ENCODE measurements around the gene PTX4. TPM values are rescaled to one million over a fixed set of nuclear protein-coding genes. Genes with fewer than 3 reads are reported as not detected.

Gene PTX4
- total and polyA plus RNA-seq, 3 experiments from 2014 or later, result not detected

DNA sequence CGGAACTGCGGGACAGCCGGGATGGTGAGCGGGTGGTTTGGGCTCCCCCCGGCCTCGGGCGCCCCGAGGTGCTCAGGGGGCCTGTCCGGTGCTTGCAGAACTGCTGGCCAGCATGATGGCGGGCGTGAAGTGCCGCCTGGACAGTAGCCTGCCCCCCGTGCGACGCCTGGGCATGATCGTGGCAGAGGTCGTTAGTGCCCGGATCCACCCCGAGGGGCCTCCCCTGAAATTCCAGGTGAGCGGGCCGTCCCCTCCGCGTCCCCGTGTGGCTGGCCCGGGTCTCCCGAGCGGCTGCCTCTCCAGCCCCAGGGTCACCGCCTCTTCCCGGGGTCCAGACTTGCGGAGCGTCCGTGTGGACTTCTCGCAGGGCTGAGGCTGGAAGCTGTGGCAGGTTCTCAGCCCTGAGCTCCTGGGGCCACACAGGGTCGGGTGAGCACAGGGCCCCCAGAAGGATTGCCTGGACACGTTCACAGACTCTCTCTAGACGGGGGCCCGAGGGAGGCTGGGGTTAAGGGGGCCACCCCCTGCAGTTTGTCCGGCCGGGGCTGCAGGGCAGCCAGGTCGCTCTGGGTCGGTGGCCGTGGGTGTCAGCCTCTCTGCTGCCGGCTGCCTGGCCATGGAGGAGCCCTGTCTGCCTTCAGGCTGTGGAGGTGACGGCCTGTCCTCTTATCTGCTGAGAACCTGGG, 11.9 kb upstream of the PTX4 start:
- H3K27me3 Mint-ChIP-seq, result no peaks in the 10 kb centered on the region
- ChIA-PET CTCF (no interaction called here), POLR2A (no interaction called here)
- peaks cover 0 to 48% (median 0%) of the 10 kb centered on the region in 3 donors for H3K36me3 Mint-ChIP-seq
- H3K4me1 Mint-ChIP-seq, result peaks cover 0 to 2% (median 0%) of the 10 kb centered on the region in 3 donors
- H3K4me3 Mint-ChIP-seq, result no peak overlapping the region
- no peaks in the 10 kb centered on the region for H3K9me3 ChIP-seq (ENCODE audit: low read length)
- no peaks in the 10 kb centered on the region for H3K9me3 Mint-ChIP-seq
- H3K36me3 ChIP-seq (ENCODE audit: insufficient read depth, low read length), result no peaks in the 10 kb centered on the region
- no peak overlapping the region for H3K27ac Mint-ChIP-seq
- no peaks in the 10 kb centered on the region for H3K27me3 ChIP-seq (ENCODE audit: insufficient read depth, low read length, poor library complexity, severe bottlenecking)
- DNase-seq, result no peak
- no peak overlapping the region for H3K4me3 ChIP-seq (ENCODE audit: low read length)
- no peak overlapping the region for H3K27ac ChIP-seq (ENCODE audit: low read depth, low read length)
- H3K4me1 ChIP-seq (ENCODE audit: insufficient read depth, low read length), result no peaks in the 10 kb centered on the region

GRCh38 chr16:1499756-1500464, 11.2 kb upstream of the PTX4 start:
- H3K4me1 Mint-ChIP-seq, result peaks cover 0 to 2% (median 2%) of the 10 kb centered on the region in 3 donors
- H3K4me3 ChIP-seq (ENCODE audit: low read length), result no peak overlapping the region
- H3K9me3 Mint-ChIP-seq, result no peaks in the 10 kb centered on the region
- no peak overlapping the region for H3K4me3 Mint-ChIP-seq
- H3K36me3 Mint-ChIP-seq, result peaks cover 0 to 48% (median 0%) of the 10 kb centered on the region in 3 donors
- CTCF ChIA-PET, result no interaction called here
- no peaks in the 10 kb centered on the region for H3K9me3 ChIP-seq (ENCODE audit: low read length)
- POLR2A ChIA-PET, result no interaction called here
- H3K27me3 ChIP-seq (ENCODE audit: insufficient read depth, low read length, poor library complexity, severe bottlenecking), result no peaks in the 10 kb centered on the region
- H3K27me3 Mint-ChIP-seq, result no peaks in the 10 kb centered on the region
- H3K4me1 ChIP-seq (ENCODE audit: insufficient read depth, low read length), result no peaks in the 10 kb centered on the region
- no peak overlapping the region for H3K27ac ChIP-seq (ENCODE audit: low read depth, low read length)
- DNase-seq, result no peak
- H3K36me3 ChIP-seq (ENCODE audit: insufficient read depth, low read length), result no peaks in the 10 kb centered on the region
- no peak overlapping the region for H3K27ac Mint-ChIP-seq

- H3K27ac ChIP-seq (ENCODE audit: low read depth, low read length), result no peak overlapping the region
- Mint-ChIP-seq H3K4me3 (no peak overlapping the region), H3K4me1 (peaks cover 0 to 4% (median 3%) of the 10 kb centered on the region in 3 donors), H3K27ac (no peak overlapping the region), H3K9me3 (no peaks in the 10 kb centered on the region), H3K36me3 (peaks cover 0 to 46% (median 0%) of the 10 kb centered on the region in 3 donors), H3K27me3 (no peaks in the 10 kb centered on the region)
- CTCF ChIA-PET, result no interaction called here
- H3K9me3 ChIP-seq (ENCODE audit: low read length), result no peaks in the 10 kb centered on the region
- no peak for DNase-seq
- no peaks in the 10 kb centered on the region for H3K27me3 ChIP-seq (ENCODE audit: insufficient read depth, low read length, poor library complexity, severe bottlenecking)
- no peak overlapping the region for H3K4me3 ChIP-seq (ENCODE audit: low read length)
- H3K36me3 ChIP-seq (ENCODE audit: insufficient read depth, low read length), result no peaks in the 10 kb centered on the region
- peaks cover 2% of the 10 kb centered on the region for H3K4me1 ChIP-seq (ENCODE audit: insufficient read depth, low read length)
- POLR2A ChIA-PET, result no interaction called here
Observed at GRCh38 chr16:1498899-1499676, 10.3 kb upstream of the PTX4 start.

- no peaks in the 10 kb centered on the region for H3K9me3 Mint-ChIP-seq
- DNase-seq, result no peak
- POLR2A ChIA-PET, result no interaction called here
- H3K27me3 ChIP-seq (ENCODE audit: insufficient read depth, low read length, poor library complexity, severe bottlenecking), result no peaks in the 10 kb centered on the region
- H3K36me3 Mint-ChIP-seq, result peaks cover 0 to 38% (median 0%) of the 10 kb centered on the region in 3 donors
- H3K27me3 Mint-ChIP-seq, result no peaks in the 10 kb centered on the region
- no peaks in the 10 kb centered on the region for H3K9me3 ChIP-seq (ENCODE audit: low read length)
- H3K27ac Mint-ChIP-seq, result no peak overlapping the region
- CTCF ChIA-PET, result no interaction called here
- no peak overlapping the region for H3K27ac ChIP-seq (ENCODE audit: low read depth, low read length)
- peaks cover 14% of the 10 kb centered on the region for H3K4me1 ChIP-seq (ENCODE audit: insufficient read depth, low read length)
- no peaks in the 10 kb centered on the region for H3K36me3 ChIP-seq (ENCODE audit: insufficient read depth, low read length)
- no peak overlapping the region for H3K4me3 ChIP-seq (ENCODE audit: low read length)
- H3K4me3 Mint-ChIP-seq, result peak overlapping the region in 2 of 7 donors; percentile 31 to 66
- peaks cover 9 to 17% (median 11%) of the 10 kb centered on the region in 3 donors for H3K4me1 Mint-ChIP-seq
Observed at GRCh38 chr16:1497014-1497598, 8.4 kb upstream of the PTX4 start.

- Histone ChIP-seq H3K9me3 (ENCODE audit: low read length) (no peaks in the 10 kb centered on the region), H3K4me3 (ENCODE audit: low read length) (no peak overlapping the region), H3K4me1 (ENCODE audit: insufficient read depth, low read length) (peaks cover 15% of the 10 kb centered on the region), H3K27me3 (ENCODE audit: insufficient read depth, low read length, poor library complexity, severe bottlenecking) (no peaks in the 10 kb centered on the region), H3K27ac (ENCODE audit: low read depth, low read length) (no peak overlapping the region), H3K36me3 (ENCODE audit: insufficient read depth, low read length) (no peaks in the 10 kb centered on the region)
- Mint-ChIP-seq H3K36me3 (peaks cover 0 to 34% (median 0%) of the 10 kb centered on the region in 3 donors), H3K27me3 (no peaks in the 10 kb centered on the region), H3K27ac (no peak overlapping the region), H3K4me3 (peak overlapping the region in 1 of 7 donors; percentile 31), H3K4me1 (peaks cover 9 to 17% (median 11%) of the 10 kb centered on the region in 3 donors), H3K9me3 (no peaks in the 10 kb centered on the region)
- ChIA-PET CTCF (no interaction called here), POLR2A (no interaction called here)
- DNase-seq, result no peak
Observed at GRCh38 chr16:1496464-1496863, 7.7 kb upstream of the PTX4 start.

GRCh38 chr16:1495889-1496262, 7.1 kb upstream of the PTX4 start:
- ChIA-PET CTCF (no interaction called here), POLR2A (no interaction called here)
- H3K4me1 ChIP-seq (ENCODE audit: insufficient read depth, low read length), result peaks cover 15% of the 10 kb centered on the region
- Mint-ChIP-seq H3K36me3 (peaks cover 0 to 33% (median 0%) of the 10 kb centered on the region in 3 donors), H3K4me3 (peak overlapping the region in 1 of 7 donors; percentile 61), H3K4me1 (peaks cover 9 to 17% (median 11%) of the 10 kb centered on the region in 3 donors), H3K27ac (no peak overlapping the region), H3K9me3 (no peaks in the 10 kb centered on the region), H3K27me3 (no peaks in the 10 kb centered on the region)
- no peaks in the 10 kb centered on the region for H3K36me3 ChIP-seq (ENCODE audit: insufficient read depth, low read length)
- no peaks in the 10 kb centered on the region for H3K27me3 ChIP-seq (ENCODE audit: insufficient read depth, low read length, poor library complexity, severe bottlenecking)
- no peak overlapping the region for H3K27ac ChIP-seq (ENCODE audit: low read depth, low read length)
- no peak overlapping the region for H3K4me3 ChIP-seq (ENCODE audit: low read length)
- H3K9me3 ChIP-seq (ENCODE audit: low read length), result no peaks in the 10 kb centered on the region
- no peak for DNase-seq

DNA sequence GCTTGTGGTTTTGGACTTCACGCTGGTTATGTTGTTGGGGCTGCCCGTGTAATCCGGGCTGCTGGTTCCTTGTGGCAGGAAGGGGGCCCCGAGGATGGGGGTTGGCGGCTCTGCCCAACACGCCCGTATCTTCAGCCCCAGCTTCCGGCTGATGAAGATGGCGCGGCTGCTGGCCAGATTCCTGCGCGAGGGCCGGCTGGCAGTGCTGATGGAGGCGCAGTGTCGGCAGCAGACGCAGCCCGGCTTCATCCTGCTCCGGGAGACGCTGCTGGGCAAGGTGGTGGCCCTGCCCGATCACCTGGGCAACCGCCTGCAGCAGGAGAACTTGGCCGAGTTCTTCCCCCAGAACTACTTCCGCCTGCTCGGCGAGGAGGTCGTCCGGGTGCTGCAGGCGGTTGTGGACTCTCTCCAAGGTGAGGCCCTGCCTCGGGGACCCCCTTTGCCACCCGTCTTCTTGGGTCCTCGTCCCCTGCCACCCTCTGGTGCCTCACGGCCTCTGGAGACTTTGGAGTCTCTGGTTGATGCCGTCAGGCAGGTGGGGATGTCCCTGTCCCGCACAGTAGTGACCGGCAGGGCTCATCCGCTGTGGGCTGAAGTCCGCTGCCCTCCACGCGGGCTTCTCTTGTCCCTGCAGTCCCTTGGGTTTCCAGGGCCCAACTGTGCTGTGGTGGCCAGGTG, 6.6 kb upstream of the PTX4 start:
- no peak overlapping the region for H3K27ac ChIP-seq (ENCODE audit: low read depth, low read length)
- Mint-ChIP-seq H3K27ac (no peak overlapping the region), H3K27me3 (no peaks in the 10 kb centered on the region), H3K4me1 (peaks cover 9 to 17% (median 11%) of the 10 kb centered on the region in 3 donors), H3K36me3 (peaks cover 0 to 33% (median 0%) of the 10 kb centered on the region in 3 donors), H3K4me3 (peak overlapping the region; percentile 20 to 96 (median 68)), H3K9me3 (no peaks in the 10 kb centered on the region)
- DNase-seq, result no peak
- no peaks in the 10 kb centered on the region for H3K27me3 ChIP-seq (ENCODE audit: insufficient read depth, low read length, poor library complexity, severe bottlenecking)
- H3K36me3 ChIP-seq (ENCODE audit: insufficient read depth, low read length), result no peaks in the 10 kb centered on the region
- no peak overlapping the region for H3K4me3 ChIP-seq (ENCODE audit: low read length)
- peaks cover 15% of the 10 kb centered on the region for H3K4me1 ChIP-seq (ENCODE audit: insufficient read depth, low read length)
- ChIA-PET POLR2A (no interaction called here), CTCF (no interaction called here)
- H3K9me3 ChIP-seq (ENCODE audit: low read length), result no peaks in the 10 kb centered on the region

All from CD8-positive, alpha-beta memory T cell (primary cell).